ENCODE measurements around the gene BCAM.
"Not testable (repeated sequence)": the region's sequence is repeated elsewhere in the genome, so short reads cannot be mapped to it uniquely, and the experiment has no call there.

DNA sequence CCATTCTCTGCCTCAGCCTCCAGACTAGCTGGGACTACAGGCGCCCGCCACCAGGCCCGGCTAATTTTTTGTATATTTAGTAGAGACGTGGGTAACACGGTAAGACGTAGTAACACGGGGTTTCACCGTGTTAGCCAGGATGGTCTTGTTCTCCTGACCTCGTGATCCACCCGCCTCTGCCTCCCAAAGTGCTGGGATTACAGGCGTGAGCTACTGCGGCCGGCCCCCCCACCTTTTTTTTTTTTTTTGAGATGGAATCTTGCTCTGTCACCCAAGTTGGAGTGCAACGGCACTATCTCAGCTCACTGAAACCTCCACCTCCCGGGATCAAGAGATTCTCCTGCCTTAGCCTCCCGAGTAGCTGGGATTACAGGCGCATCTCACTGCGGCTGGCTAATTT is 36.8 kb upstream of the BCAM start:
- not testable (repeated sequence) for TF ChIP-seq EZH2 (IDR thresholded peaks at IDR 0.05; ENCODE audit: insufficient read depth, poor library complexity, severe bottlenecking); EZH2phosphoT487 (IDR thresholded peaks at IDR 0.05; ENCODE audit: insufficient read depth, low read depth)
